Nucleus accumbens (tissue), 56 donors: ENCODE measurements around the gene SERPINA3.

Experiments
- DNase-seq, 56 donors: peaks; one replicate each; lab custom pipeline; 2025; lab: John Stamatoyannopoulos, UW

The SERPINA3 gene

DNA sequence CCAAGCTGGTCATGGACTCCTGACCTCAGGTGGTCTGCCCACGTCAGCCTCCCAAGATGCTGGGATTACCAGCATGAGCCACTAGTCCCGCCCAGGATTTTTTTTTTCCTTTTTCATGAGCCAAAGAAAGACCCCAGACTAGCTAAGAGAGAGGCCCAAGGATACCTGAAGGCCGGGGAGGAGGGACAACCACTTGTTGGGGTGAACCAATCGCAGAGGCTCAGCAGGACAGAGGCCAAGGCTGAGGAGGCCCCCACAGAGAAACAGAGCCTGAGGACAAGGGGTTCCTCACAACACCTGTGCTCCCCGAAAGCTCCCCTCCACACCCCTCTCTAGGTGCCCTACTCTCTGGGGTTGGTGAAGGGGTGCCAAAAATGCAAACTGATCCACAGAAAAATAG is 1.0 kb upstream of the SERPINA3 start:
- no peak for DNase-seq

- DNase-seq: no peak
Observed at GRCh38 chr14:94612580-94613554, 676 bp downstream of the SERPINA3 start.

DNA sequence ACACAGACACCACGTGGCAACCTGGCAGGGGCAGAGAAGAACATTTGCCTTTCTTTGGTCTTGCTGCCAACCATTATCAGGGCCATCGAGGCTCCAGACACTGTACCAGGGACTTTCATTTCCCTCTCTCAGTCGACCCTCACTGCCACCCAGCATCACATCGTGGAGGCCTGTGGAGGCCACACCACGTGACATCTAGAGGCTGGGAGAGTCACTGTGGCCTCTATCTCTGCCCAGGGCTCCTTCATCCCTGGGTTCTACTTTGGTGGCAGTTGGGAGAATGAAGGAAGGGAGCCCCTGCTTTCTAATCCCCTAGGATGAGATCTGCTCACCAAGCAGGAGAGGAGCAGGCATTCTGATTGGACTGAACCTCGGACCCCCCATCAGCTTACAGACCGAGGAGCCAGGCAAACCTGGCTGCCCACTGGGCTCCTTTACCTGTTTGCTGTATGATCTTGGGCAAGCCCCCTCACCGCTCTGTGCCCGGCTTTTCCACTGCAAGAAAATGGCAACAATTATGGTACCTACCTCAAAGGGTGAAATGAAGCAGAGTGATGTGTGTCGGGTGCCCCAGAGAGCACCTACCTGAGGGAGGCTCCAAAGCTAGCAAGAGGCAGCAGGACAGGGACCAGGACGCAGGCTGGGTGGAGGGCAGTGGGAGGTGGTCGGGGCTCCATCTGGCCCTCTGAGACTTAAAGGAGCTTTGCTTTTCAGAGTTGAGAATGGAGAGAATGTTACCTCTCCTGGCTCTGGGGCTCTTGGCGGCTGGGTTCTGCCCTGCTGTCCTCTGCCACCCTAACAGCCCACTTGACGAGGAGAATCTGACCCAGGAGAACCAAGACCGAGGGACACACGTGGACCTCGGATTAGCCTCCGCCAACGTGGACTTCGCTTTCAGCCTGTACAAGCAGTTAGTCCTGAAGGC is 1.8 kb downstream of the SERPINA3 start:
- no peak for DNase-seq

GRCh38 chr14:94614802-94615201 is 2.6 kb downstream of the SERPINA3 start:
- DNase-seq: no peak

DNA sequence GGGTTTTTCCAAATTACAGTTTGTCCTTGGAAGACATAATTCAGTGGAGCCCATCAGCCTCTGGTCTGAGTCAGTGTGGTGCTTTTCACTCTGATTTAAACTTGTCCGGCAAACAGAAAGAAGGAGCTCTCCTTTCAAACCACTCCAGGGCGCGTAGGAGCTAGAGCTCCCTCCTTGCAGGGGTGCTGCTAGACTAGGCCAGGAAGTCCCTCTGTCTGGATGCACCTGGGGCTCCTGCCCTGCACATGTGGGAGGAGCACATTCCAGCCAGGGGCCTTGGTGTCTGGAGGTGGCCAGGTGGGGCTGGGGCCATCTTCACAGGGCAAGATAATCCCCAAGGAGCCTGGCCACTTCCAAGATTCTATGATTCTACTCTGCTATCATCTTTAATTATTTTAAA is 3.1 kb downstream of the SERPINA3 start:
- no peak for DNase-seq

- no peak for DNase-seq
Observed at GRCh38 chr14:94615823-94616570, 3.8 kb downstream of the SERPINA3 start.

DNA sequence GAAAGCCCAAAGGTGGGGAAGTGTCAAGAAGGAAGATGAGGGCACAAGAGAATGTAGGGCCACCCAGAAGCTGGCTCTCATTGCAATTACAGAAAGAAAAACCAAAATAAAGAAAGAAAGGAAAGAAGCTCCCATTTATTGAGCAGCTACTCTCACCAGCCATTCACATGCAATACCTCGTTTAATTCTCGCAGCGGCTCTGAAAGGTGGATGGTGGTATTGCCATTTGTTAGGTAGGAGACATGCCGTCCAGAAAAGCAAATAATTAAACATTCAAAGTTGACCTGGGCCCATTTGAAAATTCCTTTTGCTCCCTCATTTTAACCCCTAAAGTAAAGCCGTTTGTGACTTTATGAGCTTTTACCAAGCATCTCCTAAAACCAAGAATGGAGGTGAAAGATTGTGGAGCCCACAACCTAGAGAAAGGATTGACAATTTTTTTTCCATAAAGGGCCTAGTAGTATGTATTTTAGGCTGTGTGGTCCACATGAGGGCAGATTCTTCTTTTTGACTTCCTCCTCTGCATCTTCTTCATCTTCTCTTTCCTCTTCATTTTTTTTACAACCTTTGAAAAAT is 5.3 kb downstream of the SERPINA3 start:
- DNase-seq: no peak

DNA sequence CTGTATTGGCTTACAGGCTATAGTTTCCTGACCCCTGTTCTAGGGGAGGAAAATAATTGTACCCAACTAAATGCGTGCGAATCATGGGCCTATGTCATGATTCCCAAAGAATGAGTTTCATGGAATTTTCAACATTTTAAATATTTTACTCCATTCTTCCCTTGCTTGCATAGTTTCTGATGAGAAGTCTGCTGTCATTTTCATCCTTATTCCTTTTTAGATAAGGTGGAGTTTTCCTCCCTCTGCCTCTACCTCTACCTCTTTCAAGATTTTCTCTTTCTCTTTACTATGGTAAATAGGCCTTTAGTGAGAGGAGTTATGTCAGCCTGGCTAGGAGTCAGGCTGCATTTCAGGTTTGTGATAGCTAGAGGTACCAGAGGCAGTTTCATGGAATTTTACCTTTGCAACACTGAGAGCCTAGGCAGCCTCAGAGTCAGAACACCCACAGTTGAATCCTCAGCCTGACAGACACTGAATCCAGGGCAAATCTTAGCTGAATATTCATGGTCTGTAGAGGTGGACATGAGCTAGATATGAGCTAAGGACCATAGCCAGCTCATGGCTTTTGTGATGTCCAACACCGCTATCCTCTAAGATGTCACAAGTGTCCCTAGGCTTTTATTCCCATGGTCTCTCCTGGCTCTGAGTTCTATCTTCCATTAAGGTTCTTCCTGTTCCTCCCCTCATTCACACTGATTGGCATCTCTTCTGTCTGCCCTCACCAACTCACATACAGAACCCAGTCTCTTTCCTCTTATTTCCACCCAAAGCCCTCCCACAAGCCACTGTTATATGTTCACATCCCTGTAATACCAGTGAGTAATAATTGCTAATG is 6.0 kb downstream of the SERPINA3 start:
- DNase-seq: no peak

- DNase-seq: no peak
Observed at GRCh38 chr14:94619297-94619696, 7.1 kb downstream of the SERPINA3 start.

DNA sequence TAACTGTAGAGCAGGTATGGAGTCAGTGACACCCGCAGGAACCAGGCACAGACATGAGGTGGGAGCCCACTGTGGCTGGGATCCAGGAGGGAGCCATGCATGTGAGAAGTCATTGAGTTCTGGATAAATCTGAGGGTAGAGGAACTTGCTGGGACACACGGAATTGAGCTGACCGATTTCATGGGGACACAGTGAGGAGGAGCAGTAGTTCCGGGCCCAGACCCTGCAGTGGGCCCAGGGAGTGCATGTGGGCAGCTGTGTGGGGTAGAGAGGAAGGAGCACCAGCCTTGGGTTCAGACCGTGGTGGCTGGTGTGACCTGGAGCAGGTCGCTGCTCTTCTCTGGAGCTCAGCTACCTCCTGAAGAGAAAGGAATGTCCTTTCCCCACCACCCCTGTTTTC is 8.4 kb downstream of the SERPINA3 start:
- DNase-seq: no peak

DNA sequence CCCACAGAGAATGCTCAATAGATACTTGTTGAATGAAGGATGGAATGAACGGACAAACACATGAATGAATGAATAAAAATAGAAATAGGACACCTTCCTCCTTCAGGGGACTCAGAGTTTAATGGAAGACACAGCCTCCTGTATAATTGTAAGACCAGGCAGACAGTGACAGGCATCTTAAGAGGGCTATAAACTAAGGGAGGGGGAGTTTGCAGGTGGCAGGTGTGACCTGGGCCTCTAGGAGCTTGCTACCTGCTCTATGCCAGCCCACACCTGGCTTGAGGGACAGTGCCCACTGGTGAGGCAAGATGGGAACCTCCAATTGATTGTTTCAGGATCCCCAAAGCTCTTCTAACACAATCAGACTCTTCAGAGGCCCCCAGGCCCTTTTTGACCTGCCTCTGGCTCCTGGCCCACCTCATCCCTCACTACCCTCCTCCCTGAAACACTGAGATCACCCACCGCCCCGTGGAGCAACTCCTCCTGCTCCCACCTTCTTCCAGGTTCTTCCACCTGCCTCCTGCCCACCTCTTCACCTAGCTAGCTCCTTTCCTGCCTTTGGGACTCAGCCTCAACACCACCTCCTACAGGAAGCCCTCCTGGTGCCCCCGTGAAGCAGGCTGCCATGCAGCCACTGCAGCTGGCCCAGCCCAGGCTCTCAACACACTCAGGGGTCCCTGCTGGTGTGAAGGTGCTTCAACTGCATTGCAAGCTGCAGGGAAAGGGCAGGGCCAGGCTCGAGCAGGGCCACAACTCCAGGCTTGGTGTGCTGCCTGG is 9.4 kb downstream of the SERPINA3 start:
- no peak for DNase-seq

DNA sequence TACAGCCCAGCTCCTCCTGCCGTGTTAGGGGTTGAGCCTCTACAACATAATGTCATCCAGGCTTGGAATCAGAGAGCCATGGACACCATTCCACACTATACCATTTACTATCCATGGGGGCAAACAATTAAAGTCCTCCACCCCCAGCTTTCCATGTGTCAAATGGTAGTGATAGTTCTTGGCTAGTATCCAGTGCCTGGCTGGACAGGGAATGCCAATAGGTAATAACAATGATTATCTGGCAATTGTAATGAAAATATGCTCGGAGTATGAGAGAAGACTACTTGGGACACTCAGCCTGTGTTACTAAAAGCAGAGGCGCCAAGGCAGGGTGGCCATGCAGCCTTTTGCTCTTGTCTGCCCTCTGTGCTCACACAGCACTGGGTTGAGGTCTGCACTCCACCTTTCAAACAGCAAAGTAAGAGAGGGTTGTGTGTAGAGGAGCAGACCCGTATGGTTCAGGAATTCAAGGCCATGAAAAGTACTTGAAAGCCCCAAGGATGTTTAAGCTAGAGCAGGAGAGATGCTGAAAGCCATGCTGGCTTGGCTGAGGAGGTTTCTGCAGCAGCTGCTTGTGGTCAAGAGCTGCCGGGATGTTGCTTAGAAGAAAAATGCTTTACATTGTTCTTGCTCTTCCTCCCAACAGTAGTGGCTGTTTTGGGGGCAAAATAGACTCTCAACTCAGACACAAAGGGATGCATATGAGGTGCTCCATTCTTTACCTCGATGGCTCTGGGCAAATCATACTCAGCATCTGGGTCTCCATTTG is 10.6 kb downstream of the SERPINA3 start:
- no peak for DNase-seq

GRCh38 chr14:94623422-94623809 is 11.2 kb downstream of the SERPINA3 start:
- DNase-seq: no peak

- no peak for DNase-seq
Observed at GRCh38 chr14:94623856-94624499, 11.8 kb downstream of the SERPINA3 start.

DNA sequence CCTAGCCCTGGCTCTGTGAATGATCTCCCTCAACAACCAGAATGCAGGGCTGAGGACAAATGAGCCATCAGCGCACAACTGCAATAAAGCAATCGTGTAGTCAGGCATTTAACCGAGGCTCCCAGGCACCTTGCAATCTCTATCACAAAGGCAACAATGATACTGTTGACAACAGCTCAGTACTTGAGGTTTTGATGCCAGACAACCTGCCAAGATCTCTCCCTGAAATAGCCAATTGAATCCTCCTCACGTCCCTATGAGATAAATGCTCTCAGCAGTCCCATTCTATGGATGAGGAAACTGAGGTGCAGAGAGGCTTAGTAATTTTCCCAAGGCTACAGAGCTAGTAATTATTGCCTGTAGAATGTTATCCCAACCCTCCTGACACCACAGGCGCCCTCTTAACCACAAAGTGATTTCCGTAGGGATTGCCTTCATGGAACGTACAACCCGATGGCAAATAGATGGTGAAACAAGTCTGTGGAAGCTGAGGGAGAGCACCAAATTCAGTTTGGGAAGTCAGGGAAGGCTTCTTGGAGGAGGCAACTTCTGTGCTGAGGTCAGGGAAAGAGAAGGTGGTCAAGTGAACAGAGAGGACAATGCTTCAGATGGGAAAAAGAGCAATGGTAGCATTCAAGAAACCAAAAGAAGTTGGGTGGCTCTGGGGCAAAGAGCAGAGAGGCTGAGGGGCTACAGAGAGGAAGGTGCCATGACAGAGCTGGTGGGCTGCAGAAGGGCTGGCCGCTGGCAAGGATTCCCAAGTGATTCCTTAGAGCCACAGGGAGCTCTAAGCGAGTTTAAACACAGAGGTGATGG is 12.6 kb downstream of the SERPINA3 start:
- no peak for DNase-seq

GRCh38 chr14:94625353-94625635 is 13.1 kb downstream of the SERPINA3 start:
- no peak for DNase-seq

DNA sequence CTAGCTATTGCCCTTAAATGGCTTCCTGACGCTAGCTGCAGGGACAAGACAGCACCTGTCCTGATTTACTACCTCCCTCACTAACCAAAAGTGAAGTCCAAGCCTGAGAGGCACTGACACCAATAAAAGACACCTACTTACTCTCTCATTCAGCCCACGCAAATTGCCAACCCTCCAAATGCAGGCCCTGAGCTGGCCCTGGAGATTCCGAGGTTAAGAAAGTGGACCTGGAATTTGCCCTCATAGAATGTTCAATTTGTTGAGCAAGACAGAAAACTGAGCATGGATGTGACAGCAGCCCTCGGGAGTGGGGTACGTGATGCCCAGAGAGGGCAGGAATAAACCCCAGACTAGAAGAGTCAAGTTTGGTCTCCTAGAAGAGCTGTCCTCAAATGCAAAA is 16.4 kb downstream of the SERPINA3 start:
- DNase-seq: no peak
